Liver (tissue), 9 donors: ENCODE results near the gene RNF41. TPM values are rescaled to one million over a fixed set of nuclear protein-coding genes. Genes with fewer than 3 reads are reported as not detected.

Experiments
- DNase-seq: peaks from one replicate; pipeline ENCODE4 v3.0.0-alpha.2; 2017; ENCODE audit warnings: low spot score
- H3K27ac ChIP-seq, 2 donors: one replicate each; pipeline ENCODE4 v1.7.0; 2013; ENCODE audit warnings: inconsistent platforms in 2 of 2, low read length in 2 of 2, control low read depth in 1 of 2, low read depth in 1 of 2, mild to moderate bottlenecking in 1 of 2
- H3K27me3 ChIP-seq, 4 donors: one replicate each; pipeline versions ENCODE4 v1.6.1 to v1.7.0; 2013; ENCODE audit warnings: low read length in 3 of 4, inconsistent platforms in 1 of 4, mild to moderate bottlenecking in 1 of 4, moderate library complexity in 1 of 4; ENCODE audit not compliant: control insufficient read depth in 4 of 4, insufficient read depth in 4 of 4
- H3K36me3 ChIP-seq, 4 donors: one replicate each; pipeline versions ENCODE4 v1.6.1 to v1.7.0; 2013; ENCODE audit warnings: low read length in 3 of 4, mild to moderate bottlenecking in 3 of 4, low read depth in 1 of 4, moderate library complexity in 1 of 4; ENCODE audit not compliant: control insufficient read depth in 4 of 4, insufficient read depth in 3 of 4
- H3K4me1 ChIP-seq, 4 donors: one replicate each; pipeline versions ENCODE4 v1.6.1 to v1.7.0; 2013; ENCODE audit warnings: low read length in 3 of 4, mild to moderate bottlenecking in 3 of 4, moderate library complexity in 1 of 4; ENCODE audit not compliant: control insufficient read depth in 4 of 4, insufficient read depth in 4 of 4
- H3K4me3 ChIP-seq, 3 donors: one replicate each; pipeline versions ENCODE4 v1.6.1 to v1.7.0; 2013; ENCODE audit warnings: low read length in 3 of 3, control low read depth in 1 of 3, low read depth in 1 of 3, mild to moderate bottlenecking in 1 of 3
- H3K9ac ChIP-seq, 2 donors: one replicate each; pipeline ENCODE4 v1.7.0; 2013; ENCODE audit warnings: low read length in 2 of 2, mild to moderate bottlenecking in 2 of 2, moderate library complexity in 2 of 2, control low read depth in 1 of 2, low read depth in 1 of 2
- H3K9me3 ChIP-seq, 4 donors: one replicate each; pipeline versions ENCODE4 v1.6.1 to v1.7.0; 2013; ENCODE audit warnings: low read length in 3 of 4; ENCODE audit not compliant: control insufficient read depth in 4 of 4
- ATF3 ChIP-seq: IDR thresholded peaks from 2 replicates; pipeline ENCODE4 v1.6.1; 2016; ENCODE audit warnings: antibody characterized with exemption
- CTCF ChIP-seq: fragments of 150-350 bp; IDR thresholded peaks from 2 replicates; pipeline ENCODE4 v1.5.1; 2017; ENCODE audit warnings: improper control_type of control experiment, low read depth, low read length; ENCODE audit not compliant: missing input control
- EGR1 ChIP-seq, 2 donors: IDR thresholded peaks; 2 replicates each; pipeline ENCODE4 v1.6.1; 2016 to 2018; ENCODE audit warnings: antibody characterized with exemption in 2 of 2, low read depth in 2 of 2
- GABPA ChIP-seq, 2 donors: IDR thresholded peaks in 1 of 2; conservative IDR thresholded peaks in 1 of 2; 2 replicates each; pipeline ENCODE4 v1.6.1; 2016; ENCODE audit warnings: antibody characterized with exemption in 2 of 2, mild to moderate bottlenecking in 1 of 2, moderate library complexity in 1 of 2
- HNF4A ChIP-seq, 2 donors: conservative IDR thresholded peaks; 2 replicates each; pipeline ENCODE4 v1.6.1; 2016; ENCODE audit warnings: antibody characterized with exemption in 2 of 2, mild to moderate bottlenecking in 2 of 2
- HNF4G ChIP-seq: IDR thresholded peaks from 2 replicates; pipeline ENCODE4 v1.6.1; 2016; ENCODE audit warnings: antibody characterized with exemption
- JUND ChIP-seq, 2 donors: IDR thresholded peaks; 2 replicates each; pipeline ENCODE4 v1.6.1; 2016; ENCODE audit warnings: antibody characterized with exemption in 2 of 2
- MAX ChIP-seq: IDR thresholded peaks from 2 replicates; pipeline ENCODE4 v1.6.1; 2016; ENCODE audit warnings: antibody characterized with exemption
- NR2F2 ChIP-seq: IDR thresholded peaks from 2 replicates; pipeline ENCODE4 v1.6.1; 2016; ENCODE audit warnings: antibody characterized with exemption
- RAD21 ChIP-seq, 2 donors: IDR thresholded peaks; 2 replicates each; pipeline ENCODE4 v1.6.1; 2016; ENCODE audit warnings: antibody characterized with exemption in 2 of 2, mild to moderate bottlenecking in 2 of 2
- REST ChIP-seq: IDR thresholded peaks from 2 replicates; pipeline ENCODE4 v1.6.1; 2016; ENCODE audit warnings: antibody characterized with exemption, mild to moderate bottlenecking
- RXRA ChIP-seq, 2 donors: IDR thresholded peaks; 2 replicates each; pipeline ENCODE4 v1.6.1; 2017 to 2018; ENCODE audit warnings: antibody characterized with exemption in 2 of 2, mild to moderate bottlenecking in 1 of 2
- SP1 ChIP-seq: IDR thresholded peaks from 2 replicates; pipeline ENCODE4 v1.6.1; 2018; ENCODE audit warnings: antibody characterized with exemption, mild to moderate bottlenecking
- TAF1 ChIP-seq: conservative IDR thresholded peaks from 2 replicates; pipeline ENCODE4 v1.6.1; 2016; ENCODE audit warnings: antibody characterized with exemption, mild to moderate bottlenecking
- YY1 ChIP-seq: IDR thresholded peaks from 2 replicates; pipeline ENCODE4 v1.6.1; 2016; ENCODE audit warnings: antibody characterized with exemption, mild to moderate bottlenecking
- ZBTB33 ChIP-seq: IDR thresholded peaks from 2 replicates; pipeline ENCODE4 v1.6.1; 2016; ENCODE audit warnings: antibody characterized with exemption
- WGBS: extraction: QIAGEN DNeasy Blood & Tissue Kit; methylation state at CpG from one replicate; pipeline ENCODE4 v1.1.7; 2013; 5-methylcytosine and 5-hydroxymethylcytosine counted together
- polyA plus RNA-seq, 2 donors: library from polyadenylated mRNA; stranded (reverse) in 1 of 2; unstranded in 1 of 2; fragments of 200-250 nt in 1 of 2; fragments of >200 nt in 1 of 2; fragmentation: Nextera tagmentation in 1 of 2; extraction: Ambion mirVana in 1 of 2; gene quantifications; one replicate each; pipeline versions ENCODE4 v1.2.1 to v1.2.3, GENCODE V29; 2013 to 2015
- total RNA-seq, 2 donors: library from RNA; depleted of rRNA; stranded (reverse); fragments of >200 nt; gene quantifications; one replicate each; pipeline ENCODE4 v1.2.3, GENCODE V29; 2014
- donor health status: healthy.
- donor health status: healthy.
- donor health status: healthy.
- donor health status: healthy.
- donor health status: healthy.

The RNF41 gene
- total and polyA plus RNA-seq, 4 donors: 7.6 to 31.8 (median 16.8) TPM

- WGBS: 54% methylated on average over 11 of the region's 11 CpGs
- TF ChIP-seq TAF1 (no peak), HNF4A (conservative IDR thresholded peaks at IDR 0.05) (no peak), YY1 (no peak), HNF4G (no peak), RAD21 (IDR thresholded peaks at IDR 0.05) (no peak), REST (no peak), MAX (no peak), RXRA (IDR thresholded peaks at IDR 0.05) (no peak), EGR1 (IDR thresholded peaks at IDR 0.05; ENCODE audit: low read depth in 2 of 2) (no peak), GABPA (IDR thresholded peaks at IDR 0.05 in 1 of 2, conservative IDR thresholded peaks at IDR 0.05 in 1 of 2) (no peak), JUND (IDR thresholded peaks at IDR 0.05) (no peak), CTCF (no peak), ATF3 (no peak), NR2F2 (no peak), ZBTB33 (no peak), SP1 (no peak)
- H3K4me1 ChIP-seq: peaks cover 0 to 39% (median 30%) of the 10 kb centered on the region in 4 donors
- H3K36me3 ChIP-seq: peaks cover 0 to 6% (median 2%) of the 10 kb centered on the region in 4 donors
- no peaks in the 10 kb centered on the region for H3K9me3 ChIP-seq
- peak overlapping the region in 2 of 3 donors; percentile 40 to 63 for H3K4me3 ChIP-seq
- no peak overlapping the region for H3K9ac ChIP-seq
- no peaks in the 10 kb centered on the region for H3K27me3 ChIP-seq
- DNase-seq: no peak
- H3K27ac ChIP-seq: peak overlapping the region in 1 of 2 donors; percentile 90
These were observed 9.5 kb upstream of the RNF41 start for GRCh38 chr12:56231184-56231582.
